ENCODE results near the gene MYL9.

Gene MYL9

GRCh38 chr20:36548704-36549627 lies 7.6 kb downstream of the MYL9 start:
- H3K4me1 ChIP-seq (ENCODE audit: insufficient read depth, low read length) = no peaks in the 10 kb centered on the region
- no peaks in the 10 kb centered on the region for H3K36me3 ChIP-seq (ENCODE audit: insufficient read depth, low read length)
- H3K79me2 ChIP-seq (ENCODE audit: insufficient read depth, low read length) = no peaks in the 10 kb centered on the region
- H3K4me3 ChIP-seq (ENCODE audit: low read depth in 1 of 2, low read length in 2 of 2) = no peak overlapping the region
- no peak overlapping the region for H3K4me2 ChIP-seq (ENCODE audit: insufficient read depth, low read length)
- H4K20me1 ChIP-seq (ENCODE audit: insufficient read depth, low read length) = peaks cover 3% of the 10 kb centered on the region; the same call in 1 of the 2 replicates
- no peak for TF ChIP-seq EZH2 (IDR thresholded peaks at IDR 0.05; ENCODE audit: borderline replicate concordance, low read depth, low read length, severe bottlenecking)
- TF ChIP-seq CTCF (IDR thresholded peaks at IDR 0.05; ENCODE audit: borderline replicate concordance, extremely low read depth, low read length, poor library complexity, severe bottlenecking) = no peak
- no peak for DNase-seq
- H3K27me3 ChIP-seq (ENCODE audit: insufficient read depth, low read length, poor library complexity) = no peaks in the 10 kb centered on the region
- no peak overlapping the region for H2AFZ ChIP-seq (ENCODE audit: low read depth, low read length)
- H3K27ac ChIP-seq (ENCODE audit: low read length) = no peak overlapping the region
- ATAC-seq (ENCODE audit: insufficient read depth, low read depth) = no peak
- H3K9ac ChIP-seq (ENCODE audit: low read depth, low read length) = no peak overlapping the region
- no peaks in the 10 kb centered on the region for H3K9me3 ChIP-seq (ENCODE audit: insufficient read depth, low read length, severe bottlenecking)

GRCh38 chr20:36549628-36549941 lies 8.3 kb downstream of the MYL9 start:
- Histone ChIP-seq H3K4me1 (ENCODE audit: insufficient read depth, low read length) (no peaks in the 10 kb centered on the region), H3K4me2 (ENCODE audit: insufficient read depth, low read length) (no peak overlapping the region), H3K27ac (ENCODE audit: low read length) (no peak overlapping the region), H2AFZ (ENCODE audit: low read depth, low read length) (no peak overlapping the region), H3K9me3 (ENCODE audit: insufficient read depth, low read length, severe bottlenecking) (no peaks in the 10 kb centered on the region), H4K20me1 (ENCODE audit: insufficient read depth, low read length) (no peaks in the 10 kb centered on the region), H3K79me2 (ENCODE audit: insufficient read depth, low read length) (no peaks in the 10 kb centered on the region), H3K9ac (ENCODE audit: low read depth, low read length) (no peak overlapping the region), H3K4me3 (ENCODE audit: low read depth in 1 of 2, low read length in 2 of 2) (no peak overlapping the region), H3K36me3 (ENCODE audit: insufficient read depth, low read length) (no peaks in the 10 kb centered on the region), H3K27me3 (ENCODE audit: insufficient read depth, low read length, poor library complexity) (no peaks in the 10 kb centered on the region)
- ATAC-seq (ENCODE audit: insufficient read depth, low read depth) (no peak), DNase-seq (no peak)
- TF ChIP-seq EZH2 (IDR thresholded peaks at IDR 0.05; ENCODE audit: borderline replicate concordance, low read depth, low read length, severe bottlenecking) (no peak), CTCF (IDR thresholded peaks at IDR 0.05; ENCODE audit: borderline replicate concordance, extremely low read depth, low read length, poor library complexity, severe bottlenecking) (no peak)

GRCh38 chr20:36549942-36550789 lies 8.8 kb downstream of the MYL9 start:
- Histone ChIP-seq H3K4me1 (ENCODE audit: insufficient read depth, low read length) (no peaks in the 10 kb centered on the region), H3K9ac (ENCODE audit: low read depth, low read length) (no peak overlapping the region; the same call in 1 of the 2 replicates), H3K27ac (ENCODE audit: low read length) (no peak overlapping the region), H3K4me3 (ENCODE audit: low read depth in 1 of 2, low read length in 2 of 2) (no peak overlapping the region), H3K4me2 (ENCODE audit: insufficient read depth, low read length) (no peak overlapping the region), H2AFZ (ENCODE audit: low read depth, low read length) (no peak overlapping the region), H3K36me3 (ENCODE audit: insufficient read depth, low read length) (no peaks in the 10 kb centered on the region), H4K20me1 (ENCODE audit: insufficient read depth, low read length) (no peaks in the 10 kb centered on the region), H3K27me3 (ENCODE audit: insufficient read depth, low read length, poor library complexity) (no peaks in the 10 kb centered on the region), H3K9me3 (ENCODE audit: insufficient read depth, low read length, severe bottlenecking) (no peaks in the 10 kb centered on the region), H3K79me2 (ENCODE audit: insufficient read depth, low read length) (no peaks in the 10 kb centered on the region)
- ATAC-seq (ENCODE audit: insufficient read depth, low read depth) = no peak
- no peak for DNase-seq
- TF ChIP-seq EZH2 (IDR thresholded peaks at IDR 0.05; ENCODE audit: borderline replicate concordance, low read depth, low read length, severe bottlenecking) (no peak), CTCF (IDR thresholded peaks at IDR 0.05; ENCODE audit: borderline replicate concordance, extremely low read depth, low read length, poor library complexity, severe bottlenecking) (no peak)
